Skin of body (tissue), 2 donors: Measurements from ENCODE around the gene DYNLL1. TPM values are rescaled to one million over a fixed set of nuclear protein-coding genes. Genes with fewer than 3 reads are reported as not detected.
A peak's percentile ranks its signal among the peaks of the same experiment; 100 is the strongest.
"Not testable (repeated sequence)": the region's sequence is repeated elsewhere in the genome, so short reads cannot be mapped to it uniquely, and the experiment has no call there.

Experiments
- DNase-seq: peaks from one replicate; lab custom pipeline; 2025; lab: John Stamatoyannopoulos, UW
- total RNA-seq: library from RNA; depleted of rRNA; stranded (reverse); fragments of >200 nt; gene quantifications from one replicate; pipeline ENCODE4 v1.2.3, GENCODE V29; 2014

Gene DYNLL1
- total RNA-seq: 226 TPM

- DNase-seq: peak; percentile 98
Measured at GRCh38 chr12:120495731-120496412, at the start of gene DYNLL1. DYNLL1 (plus strand) TSS chr12:120496113; CDS start chr12:120496422, 309 bp downstream.

GRCh38 chr12:120446844-120447178, 49.1 kb upstream of the DYNLL1 start:
- not testable (repeated sequence) for DNase-seq

GRCh38 chr12:120447992-120448391, 47.9 kb upstream of the DYNLL1 start:
- DNase-seq: no peak

GRCh38 chr12:120452524-120452923, 43.4 kb upstream of the DYNLL1 start:
- not testable (repeated sequence) for DNase-seq

GRCh38 chr12:120453060-120453750, 42.7 kb upstream of the DYNLL1 start:
- DNase-seq: no peak

- DNase-seq: no peak
Measured at GRCh38 chr12:120453977-120454376, 41.9 kb upstream of the DYNLL1 start.

DNA sequence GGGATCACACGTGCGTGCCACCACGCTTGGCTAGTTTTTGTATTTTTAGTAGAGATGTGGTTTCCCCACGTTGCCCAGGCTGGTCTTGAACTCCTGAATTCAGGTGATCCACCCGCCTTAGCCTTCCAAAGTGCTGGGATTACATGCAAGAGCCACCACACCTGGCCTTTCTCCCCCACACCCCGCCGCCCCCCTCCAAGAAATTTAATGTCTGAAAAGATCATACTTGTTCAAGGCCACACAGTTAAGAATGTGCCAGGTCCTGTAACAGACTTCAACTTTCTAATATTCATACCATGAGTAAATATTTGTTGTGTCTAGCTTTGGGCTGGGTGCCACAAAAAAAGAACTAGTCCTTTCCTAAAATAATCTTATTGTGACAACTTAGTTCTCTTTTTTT, 40.6 kb upstream of the DYNLL1 start:
- no peak for DNase-seq

DNA sequence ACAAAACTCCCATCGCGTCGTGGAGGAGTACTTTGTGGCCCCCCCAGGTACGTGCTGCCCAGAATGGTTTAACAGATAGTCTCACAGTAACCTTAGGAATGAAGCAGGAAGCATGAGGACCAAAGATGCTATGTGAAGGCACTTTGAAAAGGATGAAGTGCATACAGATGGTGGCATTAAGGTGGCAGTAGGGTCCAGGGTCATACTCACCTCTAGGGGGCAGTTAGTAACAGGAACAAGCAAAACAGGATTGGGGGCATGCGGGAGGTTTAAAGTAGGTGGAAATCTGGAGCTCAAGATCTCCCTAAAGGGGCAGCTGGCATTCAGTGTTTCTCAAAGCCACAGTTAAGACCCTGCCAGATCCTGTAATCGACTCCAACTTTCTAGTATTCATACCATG, 38.8 kb upstream of the DYNLL1 start:
- no peak for DNase-seq

GRCh38 chr12:120460157-120460556, 35.8 kb upstream of the DYNLL1 start:
- no peak for DNase-seq

DNA sequence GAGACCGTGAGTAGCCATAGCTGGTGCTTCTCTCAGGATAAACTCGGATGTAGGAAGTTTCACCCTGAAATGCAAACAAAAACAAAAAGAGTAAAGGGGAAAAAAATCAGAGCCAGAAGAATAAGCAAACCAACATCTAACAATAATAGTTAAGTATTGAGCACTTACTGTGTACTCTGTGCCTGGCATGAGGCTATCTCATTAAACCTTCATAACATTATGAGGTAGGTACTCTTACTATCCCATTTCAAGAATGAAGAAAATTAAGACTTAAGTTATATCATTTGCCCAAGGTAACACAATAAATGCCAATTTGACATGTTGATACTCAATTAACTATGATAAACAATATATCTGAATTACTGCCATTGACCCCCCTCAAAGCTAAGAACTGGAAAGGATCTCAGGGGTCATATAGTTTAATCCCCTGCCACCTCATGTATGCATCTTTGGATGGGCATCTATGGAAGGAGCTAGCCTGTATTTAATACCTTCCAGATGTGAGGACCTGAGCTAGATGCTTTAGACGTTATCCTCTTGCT, 33.7 kb upstream of the DYNLL1 start:
- no peak for DNase-seq

DNA sequence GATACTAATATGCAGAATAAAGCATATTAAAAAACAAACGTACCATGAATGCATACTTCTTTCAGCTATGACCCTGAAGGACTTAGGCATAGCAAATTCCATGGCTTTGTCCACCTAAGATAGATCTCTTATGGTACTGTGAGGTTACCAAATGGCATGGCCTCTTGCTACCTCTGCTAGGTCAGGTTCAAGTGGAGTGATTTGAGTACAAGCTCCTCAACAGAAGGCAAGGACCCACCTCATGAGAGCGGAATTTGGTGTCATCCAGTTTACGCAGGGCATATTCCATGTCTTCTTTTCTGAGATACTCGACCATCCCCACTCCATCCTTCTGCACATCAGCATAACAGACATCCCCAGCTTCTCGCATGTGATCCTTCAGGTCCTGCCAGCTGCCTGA, 32.2 kb upstream of the DYNLL1 start:
- DNase-seq: no peak

DNA sequence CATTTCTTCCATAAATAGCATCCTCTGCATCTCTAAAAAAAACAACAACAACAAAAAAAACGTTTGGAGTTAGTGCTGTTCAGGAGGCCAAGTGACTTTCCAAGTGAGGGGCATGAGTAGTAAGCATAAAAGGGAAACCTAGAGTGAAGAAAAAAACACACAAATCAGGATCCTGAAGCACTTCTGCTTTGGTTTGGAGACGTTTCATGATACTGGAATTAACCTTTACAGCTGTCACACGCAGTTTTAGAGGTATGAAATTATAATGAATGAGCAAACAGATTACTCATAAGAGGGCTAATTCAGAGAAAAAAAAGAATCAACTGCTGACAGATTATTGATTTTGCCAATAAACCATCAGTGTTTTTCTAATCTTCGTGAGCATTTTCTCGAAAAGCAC, 30.2 kb upstream of the DYNLL1 start:
- DNase-seq: no peak

GRCh38 chr12:120466560-120467315, 29.2 kb upstream of the DYNLL1 start:
- no peak for DNase-seq

GRCh38 chr12:120467439-120467838, 28.5 kb upstream of the DYNLL1 start:
- no peak for DNase-seq

DNA sequence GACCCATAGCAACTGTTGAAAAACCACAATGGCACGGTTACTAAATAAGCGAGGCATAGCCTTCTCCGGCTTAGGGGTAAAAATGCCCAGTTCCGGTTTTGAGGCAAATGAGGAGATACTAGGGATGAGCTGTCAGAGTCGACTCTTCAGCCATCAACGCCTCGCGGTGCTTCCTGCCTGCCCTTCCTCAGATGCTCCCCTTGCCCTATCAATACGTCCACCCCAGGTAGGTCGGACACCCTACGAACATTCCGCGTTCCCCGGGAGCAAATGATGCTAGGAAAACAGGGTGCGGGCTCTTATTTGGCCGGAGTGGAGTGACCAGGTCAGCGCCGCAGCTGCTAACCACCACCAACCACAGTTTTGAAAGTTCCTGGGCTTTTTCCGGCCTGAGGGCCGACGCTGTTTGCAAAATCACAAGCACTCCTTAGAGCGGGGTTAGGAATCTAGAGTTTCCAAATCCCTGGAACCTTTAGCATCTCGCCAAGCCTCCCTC, 27.5 kb upstream of the DYNLL1 start:
- DNase-seq: no peak

- DNase-seq: peak; percentile 67
Measured at GRCh38 chr12:120468821-120469449, 27.0 kb upstream of the DYNLL1 start.

GRCh38 chr12:120469450-120470149, 26.3 kb upstream of the DYNLL1 start, which contains the start of gene SRSF9:
SRSF9 (minus strand) TSS chr12:120469748; CDS start chr12:120469609, 139 bp downstream.
- peak; percentile 92 for DNase-seq

- no peak for DNase-seq
Measured at GRCh38 chr12:120470150-120470784, 25.6 kb upstream of the DYNLL1 start.

DNA sequence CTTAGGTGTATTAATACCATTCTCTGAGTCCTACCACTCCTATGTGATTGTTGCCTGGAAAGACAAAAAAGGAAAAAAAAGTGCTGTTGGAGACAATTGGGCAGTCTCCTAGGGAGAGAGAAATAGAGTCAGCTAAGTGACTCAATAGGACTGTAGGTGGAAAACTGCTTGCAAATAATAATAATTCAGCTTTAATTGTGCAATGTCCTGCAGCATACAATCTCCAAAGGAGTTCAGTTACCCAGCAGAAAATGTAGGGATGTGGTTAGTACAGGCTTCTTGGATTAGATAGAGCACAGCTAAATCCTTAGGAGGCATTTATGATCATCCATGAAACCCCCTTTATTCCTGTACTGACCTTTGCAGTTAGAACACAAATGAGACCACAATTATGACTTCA, 23.4 kb upstream of the DYNLL1 start:
- DNase-seq: no peak
